PC-9 (cell line): Measurements from ENCODE around the gene EYS.

Experiments
- CTCF ChIP-seq: fragments of 200-600 bp; sonication (generic); conservative IDR thresholded peaks from 2 replicates; pipeline ENCODE4 v1.6.1; 2017; ENCODE audit warnings: mixed run types, antibody characterized with exemption, mild to moderate bottlenecking, moderate library complexity
- EZH2 ChIP-seq: fragments of 200-600 bp; sonication (generic); IDR thresholded peaks from 2 replicates; pipeline ENCODE4 v1.8.0; 2017; ENCODE audit warnings: antibody characterized with exemption, low read depth

GRCh38 chr6:63814459-63814858 lies 1892.6 kb downstream of the EYS start:
- TF ChIP-seq CTCF (no peak), EZH2 (no peak)
